H1 (cell line): Measurements from ENCODE around the gene STOML1. TPM values are rescaled to one million over a fixed set of nuclear protein-coding genes. Genes with fewer than 3 reads are reported as not detected.

ENCODE experiments used
- CTCF ChIA-PET: fragments of 300-600 bp; sonication (Branson Sonifier 250); formaldehyde crosslinking; loops from one replicate; lab custom pipeline; 2021; ENCODE audit not compliant: partially characterized antibody; lab: Charles Lee
- POLR2A ChIA-PET: fragments of 300-600 bp; sonication (Branson Sonifier 250); formaldehyde crosslinking; loops from one replicate; lab custom pipeline; 2021; ENCODE audit warnings: inconsistent platforms; ENCODE audit not compliant: partially characterized antibody; lab: Charles Lee
- DNase-seq, 2 experiments: peaks; one replicate each; pipeline versions ENCODE4 v3.0.0 to v3.0.0-alpha.2; 2010 to 2022; ENCODE audit warnings: low spot score in 2 of 2, low read depth in 1 of 2, mixed read lengths in 1 of 2
- FAIRE-seq: peaks from 2 replicates; lab custom pipeline; 2011; peaks lifted over from hg19 to GRCh38; lab: Jason Lieb, UNC
- H2AFZ ChIP-seq: 2 replicates; pipeline ENCODE4 v1.8.1; 2012; ENCODE audit warnings: low read length, inconsistent platforms
- H2AK5ac ChIP-seq: 2 replicates; pipeline ENCODE4 v1.6.1; 2013; ENCODE audit warnings: low read depth, low read length
- H2BK120ac ChIP-seq: replicated peaks from 2 replicates; pipeline ENCODE3; 2013; ENCODE audit warnings: low read depth, low read length, inconsistent platforms
- H2BK12ac ChIP-seq: 2 replicates; pipeline ENCODE4 v1.6.1; 2013; ENCODE audit warnings: low read depth, low read length
- H2BK15ac ChIP-seq: 2 replicates; pipeline ENCODE4 v1.6.1; 2013; ENCODE audit warnings: low read length
- H2BK20ac ChIP-seq: 2 replicates; pipeline ENCODE4 v1.6.1; 2013; ENCODE audit warnings: low read length
- H2BK5ac ChIP-seq: 2 replicates; pipeline ENCODE4 v1.6.1; 2013; ENCODE audit warnings: low read depth, low read length
- H3K14ac ChIP-seq: 2 replicates; pipeline ENCODE4 v1.6.1; 2013; ENCODE audit warnings: inconsistent platforms; ENCODE audit not compliant: insufficient read length
- H3K18ac ChIP-seq: 2 replicates; pipeline ENCODE4 v1.6.1; 2013; ENCODE audit warnings: low read length; ENCODE audit errors: extremely low read depth
- H3K23ac ChIP-seq: 2 replicates; pipeline ENCODE4 v1.6.1; 2013; ENCODE audit warnings: inconsistent platforms; ENCODE audit not compliant: insufficient read length
- H3K23me2 ChIP-seq: 2 replicates; pipeline ENCODE4 v1.6.1; 2013; ENCODE audit warnings: low read depth, low read length
- H3K27ac ChIP-seq: 2 replicates; pipeline ENCODE4 v1.6.1; 2011; ENCODE audit warnings: low read depth, low read length, inconsistent platforms
- H3K27me3 ChIP-seq, 4 experiments: replicated peaks in 1 of 4; 1 replicate in 1 of 4; 2 replicates in 3 of 4; pipeline versions ENCODE4 v1.6.1 to v1.8.1; 2011 to 2013; ENCODE audit warnings: low read length in 3 of 4, mild to moderate bottlenecking in 3 of 4, inconsistent platforms in 2 of 4, mixed read lengths in 2 of 4, moderate library complexity in 1 of 4; ENCODE audit not compliant: control insufficient read depth in 3 of 4, insufficient read depth in 3 of 4; ENCODE audit errors: extremely low read depth in 1 of 4
- H3K36me3 ChIP-seq, 4 experiments: 2 replicates each; pipeline versions ENCODE4 v1.6.1 to v1.8.1; 2011 to 2013; ENCODE audit warnings: mild to moderate bottlenecking in 4 of 4, low read length in 3 of 4, moderate library complexity in 2 of 4, control low read depth in 1 of 4, inconsistent platforms in 1 of 4; ENCODE audit not compliant: insufficient read depth in 4 of 4, control insufficient read depth in 2 of 4
- H3K4ac ChIP-seq: replicated peaks from 2 replicates; pipeline ENCODE3; 2013; ENCODE audit warnings: low read length, low read depth, mixed read lengths, inconsistent platforms; ENCODE audit not compliant: insufficient read length
- H3K4me1 ChIP-seq, 4 experiments: replicated peaks in 1 of 4; 1 replicate in 1 of 4; 2 replicates in 3 of 4; pipeline versions ENCODE4 v1.6.1 to v1.8.1; 2011 to 2013; ENCODE audit warnings: low read length in 3 of 4, inconsistent platforms in 2 of 4, mixed read lengths in 1 of 4; ENCODE audit not compliant: insufficient read depth in 4 of 4, control insufficient read depth in 3 of 4
- H3K4me2 ChIP-seq, 2 experiments: 2 replicates each; pipeline versions ENCODE4 v1.6.1 to v1.8.1; 2011 to 2013; ENCODE audit warnings: low read depth in 2 of 2, low read length in 2 of 2, control low read depth in 1 of 2, inconsistent platforms in 1 of 2, mild to moderate bottlenecking in 1 of 2; ENCODE audit not compliant: insufficient read depth in 1 of 2
- H3K4me3 ChIP-seq, 4 experiments: fragments of 200-600, 300-600 bp in 1 of 4; sonication (generic), shearing (Covaris generic), sonication (Bioruptor Twin) in 1 of 4; 2 replicates each; pipeline versions ENCODE4 v1.5.1 to v1.8.1; 2011 to 2016; ENCODE audit warnings: low read length in 4 of 4, low read depth in 3 of 4, control low read depth in 2 of 4, inconsistent platforms in 2 of 4, mild to moderate bottlenecking in 2 of 4, mixed read lengths in 1 of 4, moderate library complexity in 1 of 4; ENCODE audit not compliant: insufficient read depth in 2 of 4; ENCODE audit errors: extremely low read depth in 1 of 4
- H3K56ac ChIP-seq: replicated peaks from 2 replicates; pipeline ENCODE3; 2013; ENCODE audit warnings: low read depth, mild to moderate bottlenecking, mixed read lengths, low read length, inconsistent platforms; ENCODE audit not compliant: insufficient read length
- H3K79me1 ChIP-seq: 2 replicates; pipeline ENCODE4 v1.6.1; 2013; ENCODE audit warnings: low read depth, low read length, control low read depth
- H3K79me2 ChIP-seq, 2 experiments: 2 replicates each; pipeline versions ENCODE4 v1.6.1 to v1.8.1; 2012 to 2013; ENCODE audit warnings: low read length in 2 of 2, mild to moderate bottlenecking in 2 of 2, inconsistent platforms in 1 of 2; ENCODE audit not compliant: insufficient read depth in 2 of 2, control insufficient read depth in 1 of 2
- H3K9ac ChIP-seq, 4 experiments: replicated peaks in 1 of 4; 1 replicate in 1 of 4; 2 replicates in 3 of 4; pipeline versions ENCODE4 v1.6.1 to v1.8.1; 2011 to 2013; ENCODE audit warnings: low read depth in 3 of 4, low read length in 3 of 4, control low read depth in 2 of 4, mild to moderate bottlenecking in 2 of 4, moderate library complexity in 2 of 4, inconsistent platforms in 1 of 4; ENCODE audit errors: extremely low read depth in 1 of 4
- H3K9me3 ChIP-seq, 2 experiments: 2 replicates each; pipeline versions ENCODE4 v1.6.1 to v1.8.1; 2012 to 2013; ENCODE audit warnings: mild to moderate bottlenecking in 2 of 2, moderate library complexity in 2 of 2, control low read depth in 1 of 2, inconsistent platforms in 1 of 2, low read depth in 1 of 2, low read length in 1 of 2, mixed read lengths in 1 of 2; ENCODE audit not compliant: insufficient read depth in 2 of 2
- H4K20me1 ChIP-seq, 2 experiments: replicated peaks in 1 of 2; 2 replicates each; pipeline versions ENCODE3 to v1.8.1; 2011 to 2013; ENCODE audit warnings: inconsistent platforms in 2 of 2, low read length in 2 of 2, mild to moderate bottlenecking in 1 of 2; ENCODE audit not compliant: insufficient read depth in 2 of 2, control insufficient read depth in 1 of 2
- H4K5ac ChIP-seq: 2 replicates; pipeline ENCODE4 v1.6.1; 2013; ENCODE audit warnings: low read length, low read depth, mixed read lengths, inconsistent platforms; ENCODE audit not compliant: insufficient read length
- H4K8ac ChIP-seq: 2 replicates; pipeline ENCODE4 v1.8.0; 2013; ENCODE audit warnings: mild to moderate bottlenecking, moderate library complexity, low read length, inconsistent platforms; ENCODE audit not compliant: insufficient read depth; ENCODE audit errors: extremely low read depth
- H4K91ac ChIP-seq: replicated peaks from 2 replicates; pipeline ENCODE3; 2013; ENCODE audit warnings: low read length, mixed read lengths, inconsistent platforms; ENCODE audit not compliant: insufficient read length
- CEBPB ChIP-seq: IDR thresholded peaks from 2 replicates; pipeline ENCODE4 v1.6.1; 2012; ENCODE audit warnings: low read depth, low read length
- JUN ChIP-seq: IDR thresholded peaks from 2 replicates; pipeline ENCODE4 v1.6.1; 2011; ENCODE audit warnings: low read depth, mild to moderate bottlenecking, improper control_type of control experiment, low read length
- ZNF274 ChIP-seq: IDR thresholded peaks from 2 replicates; pipeline ENCODE4 v1.7.0; 2012; ENCODE audit warnings: low read length, borderline replicate concordance; ENCODE audit errors: extremely low read depth
- WGBS, 2 experiments: shearing (Covaris generic) in 1 of 2; methylation state at CpG; one replicate each; pipeline versions ENCODE4 v1.1.6 to v1.1.7; 2013 to 2015; ENCODE audit warnings: low lambda C conversion rate in 2 of 2, mixed read lengths in 2 of 2, inconsistent platforms in 1 of 2, low coverage in 1 of 2, missing lambda C conversion rate in 1 of 2; ENCODE audit not compliant: insufficient replicate concordance in 2 of 2, insufficient coverage in 1 of 2, insufficient read length in 1 of 2; ENCODE audit errors: extremely low coverage in 1 of 2, missing lambda C conversion rate in 1 of 2; 5-methylcytosine and 5-hydroxymethylcytosine counted together
- polyA plus RNA-seq, 7 experiments: library from polyadenylated mRNA; depleted of rRNA in 3 of 7; stranded (reverse) in 5 of 7; unstranded in 2 of 7; fragments of >200 nt in 5 of 7; fragments of 200-250 nt in 2 of 7; gene quantifications; 1 replicate in 5 of 7; 2 replicates in 1 of 7; 4 replicates in 1 of 7; pipeline versions ENCODE4 v1.2.1 to v1.2.3, GENCODE V29; 2011 to 2013; ENCODE audit warnings: missing spikeins in 2 of 7, mixed read lengths in 2 of 7
- total RNA-seq: library from RNA; stranded (reverse); fragmentation: NEBNext Ultra II Directional; extraction: Animal tissue kit (Norgen Biotek cat#: 25700); gene quantifications from 2 replicates; pipeline ENCODE4 v1.2.1, GENCODE V29; 2021

The STOML1 gene
- total and polyA plus RNA-seq, 2 of the 8 experiments (the other 6 are each of a cell fraction or from before 2014, with no cell fraction given) = 2.6 to 3.2 TPM

DNA sequence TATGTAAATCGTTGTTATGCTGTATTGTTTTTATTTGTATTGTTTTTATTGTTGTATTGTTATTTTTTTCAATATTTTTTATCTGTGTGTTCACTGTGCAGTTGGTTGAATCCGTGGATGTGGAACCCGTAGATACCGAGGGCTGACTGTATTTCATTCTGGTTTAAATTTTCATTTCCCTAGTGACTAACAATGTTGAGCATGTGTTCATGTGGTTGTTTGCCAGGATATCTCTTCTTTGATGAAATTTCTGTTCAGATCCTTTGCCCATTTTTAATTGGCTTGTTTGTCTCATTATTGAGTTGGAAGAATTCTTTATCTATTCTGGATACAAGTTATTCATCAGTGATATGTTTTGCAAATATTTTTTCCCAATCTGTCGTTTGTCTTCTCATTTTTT lies 29.7 kb downstream of the STOML1 start:
- H2BK20ac ChIP-seq = no peak overlapping the region
- no peak overlapping the region for H2AFZ ChIP-seq
- H3K36me3 ChIP-seq = no peaks in the 10 kb centered on the region
- no peak overlapping the region for H2AK5ac ChIP-seq
- peaks cover 0 to 11% (median 5%) of the 10 kb centered on the region in 4 experiments; a peak in 6 of 7 replicates for H3K4me1 ChIP-seq
- H3K79me2 ChIP-seq = no peaks in the 10 kb centered on the region
- H3K14ac ChIP-seq = no peak overlapping the region
- H3K4me2 ChIP-seq = no peak overlapping the region
- no peaks in the 10 kb centered on the region for H3K9me3 ChIP-seq
- H3K4me3 ChIP-seq = no peak overlapping the region
- H3K23me2 ChIP-seq = no peaks in the 10 kb centered on the region
- H4K91ac ChIP-seq = no peak overlapping the region
- no peak overlapping the region for H3K4ac ChIP-seq
- POLR2A ChIA-PET = no interaction called here
- no peak for FAIRE-seq
- no peak overlapping the region for H3K9ac ChIP-seq
- H3K27me3 ChIP-seq = no peaks in the 10 kb centered on the region
- CTCF ChIA-PET = interaction anchor here (4.0 kb wide), 1 partner anchor 12 kb away, joined by 24 read pairs; no protein-coding TSS in a partner anchor
- H2BK5ac ChIP-seq = no peak overlapping the region
- TF ChIP-seq JUN (no peak), ZNF274 (no peak), CEBPB (no peak)
- no peak overlapping the region for H2BK12ac ChIP-seq
- H3K79me1 ChIP-seq = no peaks in the 10 kb centered on the region
- H2BK120ac ChIP-seq = no peak overlapping the region
- H3K23ac ChIP-seq = no peak overlapping the region
- H4K8ac ChIP-seq = no peak overlapping the region
- H3K18ac ChIP-seq = no peak overlapping the region
- H3K56ac ChIP-seq = no peak overlapping the region
- no peaks in the 10 kb centered on the region for H4K20me1 ChIP-seq
- 85% methylated on average over 5 of the region's 5 CpGs; no CpG with 5 or more reads in 1 of the 2 experiments for WGBS, 2 experiments
- H3K27ac ChIP-seq = no peak overlapping the region
- no peak overlapping the region for H4K5ac ChIP-seq
- DNase-seq = no peak
- no peak overlapping the region for H2BK15ac ChIP-seq
